HEK293 (cell line): ENCODE results near the gene ETNK1.
"Not testable (repeated sequence)": the region's sequence is repeated elsewhere in the genome, so short reads cannot be mapped to it uniquely, and the experiment has no call there.

Experiments used
- CTCF ChIA-PET: fragments of 350-600 bp; formaldehyde crosslinking; extraction: SDS; loops from one replicate; lab custom pipeline; 2021; ENCODE audit warnings: antibody characterized with exemption; lab: Yijun Ruan, JAX
- POLR2A ChIA-PET: fragments of 300-600 bp; formaldehyde crosslinking; extraction: SDS; loops from one replicate; lab custom pipeline; 2020; ENCODE audit warnings: antibody characterized with exemption, inconsistent platforms; lab: Yijun Ruan, JAX
- H3K27ac ChIP-seq: fragments of 200-500 bp; sonication (Bioruptor generic); 2 replicates; pipeline ENCODE4 v1.5.1; 2014; ENCODE audit warnings: low read depth, low read length, control low read depth, inconsistent platforms; ENCODE audit errors: extremely low read depth
- H3K36me3 ChIP-seq, 2 experiments: fragments of 200-500 bp in 1 of 2; sonication (Bioruptor generic) in 1 of 2; 1 replicate in 1 of 2; 2 replicates in 1 of 2; pipeline ENCODE4 v1.5.1; 2014 to 2017; ENCODE audit warnings: inconsistent platforms in 2 of 2, low read length in 2 of 2; ENCODE audit not compliant: control insufficient read depth in 2 of 2, insufficient read depth in 1 of 2
- H3K4me1 ChIP-seq: fragments of 200-500 bp; sonication (Bioruptor generic); 2 replicates; pipeline ENCODE4 v1.5.1; 2014; ENCODE audit warnings: mild to moderate bottlenecking, low read length, inconsistent platforms; ENCODE audit not compliant: control insufficient read depth, insufficient read depth
- H3K4me3 ChIP-seq: 2 replicates; pipeline ENCODE4 v1.5.1; 2011; ENCODE audit warnings: low read depth, mild to moderate bottlenecking, control low read depth, low read length, moderate library complexity
- H3K9me3 ChIP-seq: fragments of 200-500 bp; sonication (Bioruptor generic); 2 replicates; pipeline ENCODE4 v1.5.1; 2014; ENCODE audit warnings: low read depth, low read length, inconsistent platforms; ENCODE audit not compliant: control insufficient read depth, insufficient read depth
- EGR2 ChIP-seq: fragments of 450-650 bp; formaldehyde crosslinking; IDR thresholded peaks from 2 replicates; pipeline ENCODE4 v1.5.1; 2016; ENCODE audit warnings: low read depth, missing biosample characterization, missing genetic modification characterization
- GLIS1 ChIP-seq: fragments of 450-650 bp; formaldehyde crosslinking; IDR thresholded peaks from 2 replicates; pipeline ENCODE4 v1.5.1; 2016; ENCODE audit warnings: missing biosample characterization, missing genetic modification characterization
- SP3 ChIP-seq: fragments of 450-650 bp; formaldehyde crosslinking; IDR thresholded peaks from 2 replicates; pipeline ENCODE4 v1.5.1; 2016; ENCODE audit warnings: missing biosample characterization, missing genetic modification characterization
- WT1 ChIP-seq: fragments of 450-650 bp; formaldehyde crosslinking; IDR thresholded peaks from 2 replicates; pipeline ENCODE4 v1.5.1; 2016; ENCODE audit warnings: missing biosample characterization, missing genetic modification characterization
- ZBTB8A ChIP-seq: fragments of 450-650 bp; formaldehyde crosslinking; IDR thresholded peaks from 2 replicates; pipeline ENCODE4 v1.5.1; 2016; ENCODE audit warnings: missing biosample characterization, missing genetic modification characterization
- ZNF184 ChIP-seq: fragments of 450-650 bp; IDR thresholded peaks from 2 replicates; pipeline ENCODE4 v1.5.1; 2018; ENCODE audit warnings: missing biosample characterization, mild to moderate bottlenecking, missing genetic modification characterization
- ZNF266 ChIP-seq: fragments of 450-650 bp; formaldehyde crosslinking; IDR thresholded peaks from 2 replicates; pipeline ENCODE4 v1.5.1; 2016; ENCODE audit warnings: missing biosample characterization, missing genetic modification characterization, low read depth
- ZNF394 ChIP-seq: fragments of 450-650 bp; formaldehyde crosslinking; IDR thresholded peaks from 2 replicates; pipeline ENCODE4 v1.5.1; 2016; ENCODE audit warnings: missing biosample characterization, missing genetic modification characterization, mild to moderate bottlenecking, moderate library complexity, borderline replicate concordance
- ZNF610 ChIP-seq: fragments of 450-650 bp; formaldehyde crosslinking; IDR thresholded peaks from 2 replicates; pipeline ENCODE4 v1.5.1; 2016; ENCODE audit warnings: missing biosample characterization, missing genetic modification characterization, borderline replicate concordance
- ZNF701 ChIP-seq: fragments of 450-650 bp; formaldehyde crosslinking; IDR thresholded peaks from 2 replicates; pipeline ENCODE4 v1.5.1; 2016; ENCODE audit warnings: missing biosample characterization, missing genetic modification characterization
- TF ChIP-seq, protein P1 (sequence below): fragments of 450-650 bp; formaldehyde crosslinking; IDR thresholded peaks from 2 replicates; pipeline ENCODE4 v1.5.1; 2016; ENCODE audit warnings: missing biosample characterization, missing genetic modification characterization
- TF ChIP-seq, protein P2 (sequence below): fragments of 450-650 bp; formaldehyde crosslinking; IDR thresholded peaks from 2 replicates; pipeline ENCODE4 v1.5.1; 2016; ENCODE audit warnings: missing biosample characterization, missing genetic modification characterization
- TF ChIP-seq, protein P3 (sequence below): fragments of 450-650 bp; formaldehyde crosslinking; IDR thresholded peaks from 2 replicates; pipeline ENCODE4 v1.5.1; 2016; ENCODE audit warnings: missing biosample characterization, missing genetic modification characterization
- TF ChIP-seq, protein P4 (sequence below): fragments of 450-650 bp; IDR thresholded peaks from 2 replicates; pipeline ENCODE4 v1.5.1; 2018; ENCODE audit warnings: missing biosample characterization, missing genetic modification characterization

ETNK1 gene

DNA sequence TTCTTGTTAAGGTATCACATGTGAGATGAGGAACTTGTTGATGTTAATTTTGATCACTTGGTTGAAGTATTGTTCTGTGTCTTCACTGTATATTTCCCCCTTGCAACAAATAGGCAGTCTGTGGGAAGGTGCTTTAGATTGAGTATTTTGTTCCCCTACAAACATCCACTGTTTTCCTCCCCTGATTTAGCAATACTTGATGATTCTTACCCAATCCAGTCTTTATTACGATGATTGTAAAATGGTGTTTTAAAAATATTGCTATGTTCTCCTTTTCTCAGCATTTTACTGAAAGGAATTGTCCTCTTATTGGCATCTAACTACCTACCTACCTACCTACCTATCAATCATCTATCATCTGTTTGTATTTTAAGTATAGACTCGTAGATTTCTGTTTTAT is 66.3 kb downstream of the ETNK1 start (continued):
- no peak for TF ChIP-seq SP3
- no peak for TF ChIP-seq ZBTB8A (tag by site-specific recombination)
- no peak for TF ChIP-seq WT1 (tag by site-specific recombination)
- no peak for TF ChIP-seq ZNF394
- TF ChIP-seq ZNF266 (tag by site-specific recombination), result no peak
- TF ChIP-seq, protein P1, sequence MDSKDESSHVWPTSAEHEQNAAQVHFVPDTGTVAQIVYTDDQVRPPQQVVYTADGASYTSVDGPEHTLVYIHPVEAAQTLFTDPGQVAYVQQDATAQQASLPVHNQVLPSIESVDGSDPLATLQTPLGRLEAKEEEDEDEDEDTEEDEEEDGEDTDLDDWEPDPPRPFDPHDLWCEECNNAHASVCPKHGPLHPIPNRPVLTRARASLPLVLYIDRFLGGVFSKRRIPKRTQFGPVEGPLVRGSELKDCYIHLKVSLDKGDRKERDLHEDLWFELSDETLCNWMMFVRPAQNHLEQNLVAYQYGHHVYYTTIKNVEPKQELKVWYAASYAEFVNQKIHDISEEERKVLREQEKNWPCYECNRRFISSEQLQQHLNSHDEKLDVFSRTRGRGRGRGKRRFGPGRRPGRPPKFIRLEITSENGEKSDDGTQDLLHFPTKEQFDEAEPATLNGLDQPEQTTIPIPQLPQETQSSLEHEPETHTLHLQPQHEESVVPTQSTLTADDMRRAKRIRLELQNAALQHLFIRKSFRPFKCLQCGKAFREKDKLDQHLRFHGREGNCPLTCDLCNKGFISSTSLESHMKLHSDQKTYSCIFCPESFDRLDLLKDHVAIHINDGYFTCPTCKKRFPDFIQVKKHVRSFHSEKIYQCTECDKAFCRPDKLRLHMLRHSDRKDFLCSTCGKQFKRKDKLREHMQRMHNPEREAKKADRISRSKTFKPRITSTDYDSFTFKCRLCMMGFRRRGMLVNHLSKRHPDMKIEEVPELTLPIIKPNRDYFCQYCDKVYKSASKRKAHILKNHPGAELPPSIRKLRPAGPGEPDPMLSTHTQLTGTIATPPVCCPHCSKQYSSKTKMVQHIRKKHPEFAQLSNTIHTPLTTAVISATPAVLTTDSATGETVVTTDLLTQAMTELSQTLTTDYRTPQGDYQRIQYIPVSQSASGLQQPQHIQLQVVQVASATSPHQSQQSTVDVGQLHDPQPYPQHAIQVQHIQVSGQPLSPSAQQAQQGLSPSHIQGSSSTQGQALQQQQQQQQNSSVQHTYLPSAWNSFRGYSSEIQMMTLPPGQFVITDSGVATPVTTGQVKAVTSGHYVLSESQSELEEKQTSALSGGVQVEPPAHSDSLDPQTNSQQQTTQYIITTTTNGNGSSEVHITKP, result no peak
- TF ChIP-seq, protein P2, sequence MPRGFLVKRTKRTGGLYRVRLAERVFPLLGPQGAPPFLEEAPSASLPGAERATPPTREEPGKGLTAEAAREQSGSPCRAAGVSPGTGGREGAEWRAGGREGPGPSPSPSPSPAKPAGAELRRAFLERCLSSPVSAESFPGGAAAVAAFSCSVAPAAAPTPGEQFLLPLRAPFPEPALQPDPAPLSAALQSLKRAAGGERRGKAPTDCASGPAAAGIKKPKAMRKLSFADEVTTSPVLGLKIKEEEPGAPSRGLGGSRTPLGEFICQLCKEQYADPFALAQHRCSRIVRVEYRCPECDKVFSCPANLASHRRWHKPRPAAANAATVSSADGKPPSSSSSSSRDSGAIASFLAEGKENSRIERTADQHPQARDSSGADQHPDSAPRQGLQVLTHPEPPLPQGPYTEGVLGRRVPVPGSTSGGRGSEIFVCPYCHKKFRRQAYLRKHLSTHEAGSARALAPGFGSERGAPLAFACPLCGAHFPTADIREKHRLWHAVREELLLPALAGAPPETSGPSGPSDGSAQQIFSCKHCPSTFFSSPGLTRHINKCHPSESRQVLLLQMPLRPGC (tag by site-specific recombination), result no peak
- no peak for TF ChIP-seq GLIS1 (tag by site-specific recombination)
- no peak for TF ChIP-seq EGR2 (tag by site-specific recombination)
- TF ChIP-seq, protein P3, sequence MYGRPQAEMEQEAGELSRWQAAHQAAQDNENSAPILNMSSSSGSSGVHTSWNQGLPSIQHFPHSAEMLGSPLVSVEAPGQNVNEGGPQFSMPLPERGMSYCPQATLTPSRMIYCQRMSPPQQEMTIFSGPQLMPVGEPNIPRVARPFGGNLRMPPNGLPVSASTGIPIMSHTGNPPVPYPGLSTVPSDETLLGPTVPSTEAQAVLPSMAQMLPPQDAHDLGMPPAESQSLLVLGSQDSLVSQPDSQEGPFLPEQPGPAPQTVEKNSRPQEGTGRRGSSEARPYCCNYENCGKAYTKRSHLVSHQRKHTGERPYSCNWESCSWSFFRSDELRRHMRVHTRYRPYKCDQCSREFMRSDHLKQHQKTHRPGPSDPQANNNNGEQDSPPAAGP (tag by site-specific recombination), result no peak
- no peak for TF ChIP-seq ZNF701

DNA sequence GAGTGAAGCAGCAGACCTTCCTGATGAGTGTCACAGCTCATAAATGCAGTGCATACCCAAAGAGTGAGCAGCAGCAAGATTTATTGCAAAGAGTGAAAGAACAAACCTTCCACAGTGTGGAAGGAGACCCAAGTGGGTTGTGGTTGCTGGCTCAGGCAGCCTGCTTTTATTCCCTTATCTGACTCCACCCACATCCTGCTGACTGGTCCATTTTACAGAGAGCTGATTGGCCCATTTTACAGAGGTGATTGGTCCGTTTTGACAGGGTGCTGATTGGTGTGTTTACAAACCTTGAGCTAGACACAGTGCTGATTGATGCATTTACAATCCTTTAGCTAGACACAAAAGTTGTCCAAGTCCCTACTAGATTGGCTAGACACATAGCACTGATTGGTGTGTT is 67.5 kb downstream of the ETNK1 start:
- H3K27ac ChIP-seq, H3K4me1 ChIP-seq, POLR2A ChIA-PET, H3K36me3 ChIP-seq, CTCF ChIA-PET, H3K4me3 ChIP-seq, H3K9me3 ChIP-seq: not testable (repeated sequence)

DNA sequence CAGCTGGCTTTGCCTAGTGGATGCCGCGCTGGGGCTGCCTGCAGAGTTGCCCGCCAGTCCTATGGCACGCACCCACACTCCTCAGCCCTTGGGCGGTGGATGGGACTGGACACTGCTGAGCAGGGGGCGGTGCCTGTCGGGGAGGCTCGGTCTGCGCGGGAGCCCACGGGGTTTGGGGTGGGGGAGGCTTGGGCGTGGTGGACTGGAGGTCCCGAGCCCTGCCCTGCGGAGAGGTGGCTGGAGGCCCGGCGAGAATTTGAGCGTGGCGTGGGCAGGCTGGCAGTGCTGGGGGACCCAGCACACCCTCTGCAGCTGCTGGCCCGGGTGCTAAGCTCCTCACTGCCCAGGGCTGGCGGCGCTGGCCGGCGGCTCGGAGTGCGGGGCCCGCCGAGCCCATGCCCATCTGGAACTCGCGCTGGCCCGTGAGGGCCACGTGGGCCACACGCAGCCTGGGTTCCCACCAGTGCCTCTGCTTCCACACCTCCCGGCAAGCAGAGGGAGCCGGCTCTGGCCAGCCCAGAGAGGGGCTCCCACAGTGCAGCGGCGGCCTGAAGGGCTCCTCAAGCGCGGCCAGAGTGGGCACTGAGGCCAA is 68.1 kb downstream of the ETNK1 start:
- no peak overlapping the region for H3K27ac ChIP-seq
- CTCF ChIA-PET, result interaction anchor here (0.7 kb wide), 1 partner anchor 9 kb away, joined by 3 read pairs; no protein-coding TSS in a partner anchor
- TF ChIP-seq ZNF184 (tag by site-specific recombination) (0 out of 2 replicates have a peak, but pooled peaks have one; percentile 15), ZNF610 (no peak)
- TF ChIP-seq, protein P4, sequence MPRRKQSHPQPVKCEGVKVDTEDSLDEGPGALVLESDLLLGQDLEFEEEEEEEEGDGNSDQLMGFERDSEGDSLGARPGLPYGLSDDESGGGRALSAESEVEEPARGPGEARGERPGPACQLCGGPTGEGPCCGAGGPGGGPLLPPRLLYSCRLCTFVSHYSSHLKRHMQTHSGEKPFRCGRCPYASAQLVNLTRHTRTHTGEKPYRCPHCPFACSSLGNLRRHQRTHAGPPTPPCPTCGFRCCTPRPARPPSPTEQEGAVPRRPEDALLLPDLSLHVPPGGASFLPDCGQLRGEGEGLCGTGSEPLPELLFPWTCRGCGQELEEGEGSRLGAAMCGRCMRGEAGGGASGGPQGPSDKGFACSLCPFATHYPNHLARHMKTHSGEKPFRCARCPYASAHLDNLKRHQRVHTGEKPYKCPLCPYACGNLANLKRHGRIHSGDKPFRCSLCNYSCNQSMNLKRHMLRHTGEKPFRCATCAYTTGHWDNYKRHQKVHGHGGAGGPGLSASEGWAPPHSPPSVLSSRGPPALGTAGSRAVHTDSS, result no peak
- TF ChIP-seq, all 188 proteins: peak for 1
- Histone ChIP-seq H3K4me1 (no peaks in the 10 kb centered on the region), H3K4me3 (no peak overlapping the region), H3K9me3 (no peaks in the 10 kb centered on the region), H3K36me3 (no peaks in the 10 kb centered on the region)
- POLR2A ChIA-PET, result no interaction called here
